ENCODE results near the gene SEC14L5.
"Not testable (repeated sequence)": the region's sequence is repeated elsewhere in the genome, so short reads cannot be mapped to it uniquely, and the experiment has no call there.

The SEC14L5 gene

DNA sequence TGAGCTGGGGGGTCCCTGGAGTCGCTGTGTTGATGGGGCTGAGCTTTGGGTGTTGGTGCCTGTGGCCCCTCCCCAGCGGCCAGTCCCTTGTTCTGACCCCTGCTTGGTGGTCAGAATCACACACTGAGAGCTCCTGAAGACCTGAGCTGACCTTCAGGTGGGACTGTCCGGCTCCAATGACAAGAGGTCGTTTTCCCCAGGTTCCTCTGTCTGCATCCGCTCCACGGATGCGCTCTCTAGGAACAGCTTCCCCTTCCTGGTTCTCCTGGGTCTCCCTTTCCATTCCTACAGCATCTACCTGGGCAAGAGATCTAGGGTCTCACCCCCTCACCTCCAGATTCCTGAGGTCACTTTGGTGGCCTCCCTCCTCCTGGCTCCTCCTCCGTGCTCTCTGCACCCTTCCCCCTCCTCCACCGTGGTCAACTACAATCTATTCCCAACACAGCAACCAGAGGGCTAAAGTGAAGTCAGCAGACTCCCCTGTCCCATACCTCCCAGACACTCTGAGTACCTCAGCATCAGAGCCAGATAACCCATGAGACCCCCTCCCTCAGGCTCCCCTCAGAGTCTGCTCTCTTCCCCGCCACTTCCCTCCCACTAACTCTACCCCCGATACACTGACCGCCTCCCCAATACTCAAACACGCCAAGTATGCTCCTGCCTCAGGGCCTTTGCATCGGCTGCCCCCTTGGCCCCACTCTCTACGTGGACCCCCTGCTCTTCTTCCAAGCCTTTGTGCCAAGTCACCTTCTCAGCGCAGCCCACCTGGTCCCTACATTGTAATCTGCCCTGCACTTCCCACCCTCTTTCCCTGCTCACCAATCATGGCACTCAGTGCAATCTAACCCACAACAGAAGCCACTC lies 9.0 kb upstream of the SEC14L5 start:
- in situ Hi-C loops (cut with MboI; ENCODE audit: low sequenced_read_pairs) = no loop called here

DNA sequence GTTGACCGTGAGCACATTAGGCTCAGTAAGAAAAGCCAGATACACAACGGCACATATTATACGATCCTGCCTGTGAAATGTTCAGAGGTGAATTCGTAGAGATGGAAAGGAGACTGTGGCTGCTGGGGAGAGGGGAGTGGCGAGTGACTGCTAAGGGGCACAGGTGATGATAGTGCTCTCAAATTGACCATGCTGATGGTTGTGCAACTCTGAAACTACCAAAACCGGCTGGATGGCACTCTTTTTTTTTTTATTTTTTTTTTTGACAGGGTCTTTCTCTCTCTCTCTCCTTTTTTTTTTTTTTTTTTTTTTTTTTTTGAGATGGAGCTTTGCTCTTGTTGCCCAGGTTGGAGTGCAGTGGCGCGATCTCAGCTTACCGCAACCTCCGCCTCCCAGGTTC lies 8.1 kb upstream of the SEC14L5 start:
- in situ Hi-C loops (cut with MboI; ENCODE audit: low sequenced_read_pairs) = no loop called here

DNA sequence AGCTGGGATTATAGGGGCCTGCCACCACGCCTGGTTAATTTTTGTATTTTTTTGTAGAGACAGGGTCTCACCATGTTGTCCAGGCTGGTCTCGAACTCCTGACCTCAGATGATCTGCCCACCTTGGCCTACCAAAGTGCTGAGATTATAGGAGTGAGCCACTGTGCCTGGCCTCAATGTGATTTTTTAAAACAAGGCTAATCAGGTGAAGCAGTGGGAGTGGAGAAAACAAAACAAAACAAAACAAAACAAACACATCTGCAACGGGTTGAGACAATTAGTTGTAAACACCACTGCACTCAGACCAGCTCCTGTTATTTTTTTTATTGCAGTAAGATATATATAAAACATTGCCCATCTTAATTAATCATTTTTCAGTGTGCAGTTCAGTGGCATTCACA lies 6.5 kb upstream of the SEC14L5 start:
- in situ Hi-C loops (cut with MboI; ENCODE audit: low sequenced_read_pairs) = not testable (repeated sequence)

DNA sequence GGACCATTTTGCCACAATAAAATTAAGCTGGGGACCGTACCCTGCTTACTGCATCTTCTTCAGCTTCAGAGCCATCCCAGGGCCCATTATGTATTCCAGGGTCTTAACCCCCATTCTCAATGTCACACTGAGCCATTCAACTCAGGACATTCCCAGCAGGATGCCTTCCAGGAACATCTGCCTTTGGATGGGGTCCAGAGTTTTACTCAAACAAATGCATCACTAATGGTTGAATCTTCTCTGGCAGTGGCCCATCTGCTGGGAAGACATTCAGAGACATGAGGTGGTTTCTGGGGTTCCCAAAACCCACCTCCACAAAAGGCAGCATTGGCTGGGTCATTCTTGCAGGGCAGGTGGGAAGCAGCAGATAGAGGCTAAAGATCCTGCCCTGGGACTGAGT lies 3.4 kb upstream of the SEC14L5 start:
- in situ Hi-C loops (cut with MboI; ENCODE audit: low sequenced_read_pairs) = no loop called here

DNA sequence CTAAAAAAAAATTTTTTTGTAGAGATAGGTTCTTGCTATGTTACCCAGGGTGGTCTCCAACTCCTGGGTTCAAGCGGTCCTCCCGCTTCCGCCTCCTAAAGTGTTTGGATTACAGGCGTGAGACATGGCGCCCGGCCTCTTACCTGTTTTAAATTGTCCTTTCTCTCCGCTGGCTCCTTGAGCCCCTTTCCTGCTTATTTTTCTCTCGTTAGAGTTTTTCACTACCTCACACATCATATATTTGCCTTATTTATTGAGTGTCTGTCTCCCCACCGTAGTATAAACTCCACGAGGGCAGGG lies 760 bp upstream of the SEC14L5 start:
- in situ Hi-C loops (cut with MboI; ENCODE audit: low sequenced_read_pairs) = no loop called here

DNA sequence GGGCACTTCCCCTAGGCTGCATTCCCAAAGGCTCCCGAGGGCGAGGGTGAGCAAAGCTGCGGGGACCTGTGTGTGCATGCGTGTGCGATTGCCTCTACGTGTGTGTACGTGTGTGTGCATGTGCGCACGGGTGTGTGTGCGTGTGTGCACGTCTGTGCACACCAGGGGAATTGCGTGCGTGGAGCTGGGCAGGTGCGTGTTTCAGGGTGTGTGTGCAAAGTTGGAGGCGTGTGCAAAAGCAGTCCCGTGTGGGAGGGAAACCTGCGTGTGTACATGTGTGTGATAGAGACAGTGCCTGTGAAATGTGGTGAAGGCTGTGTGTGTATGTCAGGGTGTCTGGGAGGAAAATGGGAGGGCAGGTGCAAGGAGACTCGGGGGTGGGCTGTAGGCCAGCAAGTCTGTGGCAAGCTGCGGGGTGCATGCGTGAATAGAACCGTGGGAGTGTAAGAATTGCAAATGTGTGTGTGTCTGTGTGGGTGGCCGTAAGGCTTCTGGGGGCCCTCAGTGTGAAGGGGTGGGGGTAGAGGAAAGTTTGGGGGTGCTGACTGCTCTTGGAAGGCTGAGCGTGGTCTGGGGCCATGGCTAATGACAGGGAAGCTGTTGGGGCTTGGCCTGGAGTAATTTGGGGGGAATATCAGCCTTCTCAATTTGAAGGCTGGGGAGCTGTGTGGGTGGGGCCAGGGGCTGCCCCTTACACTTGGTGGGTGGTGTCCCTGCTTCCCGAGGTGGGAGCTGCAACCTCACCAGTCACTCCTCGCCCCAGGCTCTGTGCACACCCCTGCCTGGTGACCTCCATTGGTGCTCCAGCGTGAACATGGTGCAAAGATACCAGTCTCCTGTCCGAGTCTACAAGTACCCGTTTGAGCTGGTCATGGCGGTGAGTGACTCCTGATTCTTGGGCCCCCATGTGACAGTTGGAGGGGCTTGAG lies 644 bp downstream of the SEC14L5 start:
- in situ Hi-C loops (cut with MboI; ENCODE audit: low sequenced_read_pairs) = no loop called here

DNA sequence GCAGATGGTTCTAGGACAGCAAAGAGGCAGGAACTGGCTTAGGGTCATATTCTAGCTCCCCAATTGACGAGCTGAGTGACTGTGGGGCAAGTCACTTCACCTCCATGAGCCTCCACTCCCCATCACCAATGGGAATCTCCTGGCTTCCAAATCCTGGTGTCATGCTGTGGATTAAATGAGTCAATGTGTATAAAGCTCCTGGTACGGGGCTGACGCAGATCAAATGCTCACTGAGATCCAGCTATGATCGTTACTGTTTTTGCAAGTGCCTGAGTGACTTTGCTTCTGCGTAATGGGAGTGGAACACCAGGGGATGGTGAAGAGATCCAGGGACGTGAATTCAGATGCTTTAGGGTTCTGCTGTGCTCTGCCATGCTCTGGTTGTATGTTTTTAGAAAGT lies 2.4 kb downstream of the SEC14L5 start:
- in situ Hi-C loops (cut with MboI; ENCODE audit: low sequenced_read_pairs) = no loop called here

DNA sequence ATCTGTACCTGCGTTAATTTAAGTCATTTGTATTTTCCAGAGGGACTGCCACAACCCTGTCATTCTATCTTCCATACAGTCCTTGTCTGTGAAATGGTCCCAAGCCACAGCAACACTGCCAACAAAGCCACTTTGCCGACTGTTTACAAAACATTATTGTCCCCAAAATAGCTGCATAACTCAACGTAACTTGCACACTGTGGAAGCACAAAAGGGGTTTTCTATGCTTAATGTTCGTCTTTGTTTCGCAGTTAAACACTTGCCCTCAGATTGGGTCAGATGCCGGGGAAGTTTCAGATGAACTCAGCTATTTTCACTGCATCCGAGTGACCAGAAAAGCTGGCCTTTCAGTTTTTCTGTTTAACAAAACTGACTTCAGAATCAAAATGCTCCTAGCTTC lies 4.6 kb downstream of the SEC14L5 start:
- in situ Hi-C loops (cut with MboI; ENCODE audit: low sequenced_read_pairs) = no loop called here

DNA sequence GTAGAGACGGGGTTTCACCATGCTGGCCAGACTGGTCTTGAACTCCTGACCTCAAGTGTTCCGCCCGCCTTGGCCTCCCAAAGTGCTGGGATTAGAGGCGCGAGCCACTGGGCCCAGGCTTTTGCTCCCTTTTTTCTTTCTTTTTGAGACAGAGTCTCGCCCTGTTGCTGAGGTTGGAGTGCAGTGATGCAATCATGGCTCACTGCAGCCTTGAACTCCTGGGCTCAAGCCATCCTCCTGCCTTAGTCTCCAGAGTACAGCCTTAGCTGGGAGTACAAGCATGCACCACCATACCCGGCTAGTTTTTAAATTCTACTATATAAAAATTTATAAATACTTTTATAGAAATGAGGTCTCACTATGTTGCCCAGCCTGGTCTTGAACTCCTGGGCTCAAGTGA lies 5.4 kb downstream of the SEC14L5 start:
- in situ Hi-C loops (cut with MboI; ENCODE audit: low sequenced_read_pairs) = not testable (repeated sequence)

DNA sequence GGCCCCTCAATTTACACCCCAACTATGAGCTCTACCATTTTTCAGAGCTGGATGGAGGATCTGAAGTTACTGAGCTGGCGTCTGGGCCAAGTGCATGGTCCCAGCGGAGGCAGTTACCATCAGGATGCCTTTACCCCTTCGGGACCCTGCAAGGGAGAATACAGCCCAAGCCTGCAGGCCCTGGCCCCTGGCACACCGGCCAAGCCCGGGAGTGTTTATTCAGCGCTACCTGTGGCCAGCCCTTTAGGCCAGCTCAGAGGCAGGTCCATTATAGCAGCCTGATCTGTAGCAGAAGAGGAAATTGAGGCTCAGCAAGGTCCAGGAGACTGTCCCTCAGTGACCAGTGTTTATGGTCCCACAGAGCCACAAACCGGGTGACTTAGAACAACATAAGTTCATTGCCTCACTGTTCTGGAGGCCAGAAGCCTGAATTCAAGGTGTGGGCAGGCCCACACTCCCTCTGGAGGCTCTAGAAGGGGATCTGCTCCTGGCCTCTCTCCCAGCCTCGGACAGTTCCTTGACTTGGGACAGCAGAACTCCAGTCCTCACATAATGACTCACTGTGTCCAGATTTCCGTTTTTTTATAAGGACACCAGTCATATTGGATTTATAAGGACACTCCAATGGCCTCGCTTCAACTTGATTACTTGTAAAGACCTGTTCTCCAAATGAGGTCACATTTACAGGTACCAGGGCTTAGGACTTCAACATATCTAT lies 8.8 kb downstream of the SEC14L5 start:
- in situ Hi-C loops (cut with MboI; ENCODE audit: low sequenced_read_pairs) = no loop called here

DNA sequence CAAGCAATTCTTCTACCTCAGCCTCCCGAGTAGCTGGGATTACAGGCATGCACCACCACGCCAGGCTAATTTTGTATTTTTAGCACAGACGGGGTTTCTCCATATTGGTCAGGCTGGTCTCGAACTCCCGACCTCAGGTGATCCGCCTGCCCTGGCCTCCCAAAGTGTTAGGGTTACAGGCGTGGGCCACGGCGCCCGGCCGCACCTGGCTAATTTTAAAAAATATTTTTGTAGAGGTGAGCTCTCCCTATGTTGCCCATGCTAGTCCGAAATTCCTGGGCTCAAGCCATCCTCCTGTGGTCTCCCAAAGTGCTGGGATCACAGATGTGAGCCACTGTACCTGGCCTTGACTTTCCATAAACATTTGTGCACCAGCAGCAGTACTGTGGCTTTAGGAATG lies 10.1 kb downstream of the SEC14L5 start:
- in situ Hi-C loops (cut with MboI; ENCODE audit: low sequenced_read_pairs) = not testable (repeated sequence)

DNA sequence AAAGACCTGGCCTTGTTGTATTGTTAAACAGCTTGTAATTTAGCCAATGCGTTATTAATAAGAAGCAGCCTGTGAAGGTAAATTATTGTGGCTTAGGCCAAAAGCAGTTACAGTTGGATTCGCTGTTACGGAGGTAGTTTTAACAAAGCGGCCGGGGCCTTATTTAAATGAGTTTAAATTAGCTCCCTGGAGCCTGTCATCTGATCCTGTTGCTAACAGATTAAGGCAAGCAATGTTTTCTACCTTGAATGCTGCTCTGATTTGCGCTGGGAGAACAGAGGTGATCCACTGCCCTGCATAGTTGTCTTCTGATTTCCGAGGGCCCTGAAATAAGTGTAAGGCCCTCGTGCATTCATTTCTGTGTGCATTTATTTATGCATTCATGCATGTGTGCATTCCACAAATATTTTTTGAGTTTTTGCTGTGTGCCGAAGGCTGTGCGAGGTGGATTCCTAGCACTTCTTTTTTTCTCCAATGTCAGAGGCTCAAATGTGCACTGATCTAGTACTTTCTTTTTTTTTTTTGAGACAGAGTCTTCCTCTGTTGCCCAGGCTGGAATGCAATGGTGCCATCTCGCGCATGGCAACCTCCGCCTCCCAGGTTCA lies 10.9 kb downstream of the SEC14L5 start:
- in situ Hi-C loops (cut with MboI; ENCODE audit: low sequenced_read_pairs) = no loop called here

DNA sequence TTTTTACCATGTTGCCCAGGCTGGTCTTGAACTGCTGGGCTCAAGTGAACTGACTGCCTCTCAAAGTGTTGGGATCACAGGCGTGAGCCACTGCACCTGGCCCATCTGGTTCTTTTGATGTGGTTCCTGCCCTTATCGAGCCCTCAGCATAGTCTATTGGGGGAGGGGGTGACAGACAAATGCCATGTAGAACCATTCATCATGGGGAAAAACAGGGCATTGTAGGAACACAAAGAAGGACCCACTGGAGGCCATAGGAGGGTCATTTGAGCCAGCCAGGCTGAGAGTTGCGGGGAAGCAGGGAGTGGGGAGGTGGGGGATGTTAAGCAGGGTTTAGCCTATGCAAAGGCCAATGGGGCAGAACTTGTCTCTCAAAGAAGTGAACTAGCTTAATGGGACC lies 11.9 kb downstream of the SEC14L5 start:
- in situ Hi-C loops (cut with MboI; ENCODE audit: low sequenced_read_pairs) = no loop called here

DNA sequence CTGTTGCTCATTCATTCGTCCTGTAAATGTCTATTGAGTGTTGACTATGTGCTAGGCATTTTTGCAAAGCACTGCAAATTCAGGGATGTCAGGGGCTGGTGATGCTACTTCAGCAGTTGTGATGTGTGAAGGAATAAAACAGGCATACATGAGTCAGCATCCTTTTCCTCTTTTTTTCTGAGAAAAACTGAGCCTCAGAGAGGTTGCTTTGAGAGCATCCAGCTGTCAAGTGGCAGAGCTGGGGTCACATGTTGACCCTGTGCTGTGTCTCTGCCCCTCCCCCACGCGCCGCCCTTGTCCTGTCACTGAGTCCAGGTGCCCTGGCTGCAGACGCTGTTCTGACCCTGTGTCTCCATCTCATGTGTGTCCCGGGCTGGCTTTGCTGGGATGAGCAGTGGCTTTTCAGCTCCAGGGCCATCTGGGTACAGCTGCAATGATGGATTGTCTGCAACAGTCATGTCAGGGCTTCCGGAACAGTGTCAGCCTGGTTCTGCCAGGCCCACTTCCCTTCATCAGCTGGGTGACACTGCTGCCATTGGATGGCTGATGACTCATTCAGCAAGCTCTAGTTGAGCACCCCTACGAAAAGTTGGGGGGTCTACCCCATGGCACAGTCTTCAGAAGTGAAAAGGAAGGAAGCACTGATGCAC lies 14.9 kb downstream of the SEC14L5 start:
- in situ Hi-C loops (cut with MboI; ENCODE audit: low sequenced_read_pairs) = no loop called here

DNA sequence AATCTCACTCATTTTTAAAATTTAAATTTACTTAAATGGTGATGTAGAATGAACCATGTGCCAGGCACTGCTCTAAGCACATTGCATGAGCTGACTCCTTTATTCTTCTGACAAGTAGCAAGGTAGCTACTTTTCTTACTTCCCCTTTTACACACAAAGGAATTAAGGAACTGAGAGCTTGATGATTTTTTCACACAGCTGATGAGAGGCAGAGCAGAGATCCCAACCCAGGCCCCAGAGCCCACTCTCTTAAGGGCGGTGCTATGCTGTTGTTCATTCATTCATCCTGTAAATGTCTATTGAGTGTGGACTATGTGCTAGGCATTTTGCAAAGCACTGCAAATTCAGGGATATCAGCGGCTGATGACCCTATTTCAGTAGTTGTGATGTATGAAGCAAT lies 17.9 kb downstream of the SEC14L5 start:
- in situ Hi-C loops (cut with MboI; ENCODE audit: low sequenced_read_pairs) = no loop called here

DNA sequence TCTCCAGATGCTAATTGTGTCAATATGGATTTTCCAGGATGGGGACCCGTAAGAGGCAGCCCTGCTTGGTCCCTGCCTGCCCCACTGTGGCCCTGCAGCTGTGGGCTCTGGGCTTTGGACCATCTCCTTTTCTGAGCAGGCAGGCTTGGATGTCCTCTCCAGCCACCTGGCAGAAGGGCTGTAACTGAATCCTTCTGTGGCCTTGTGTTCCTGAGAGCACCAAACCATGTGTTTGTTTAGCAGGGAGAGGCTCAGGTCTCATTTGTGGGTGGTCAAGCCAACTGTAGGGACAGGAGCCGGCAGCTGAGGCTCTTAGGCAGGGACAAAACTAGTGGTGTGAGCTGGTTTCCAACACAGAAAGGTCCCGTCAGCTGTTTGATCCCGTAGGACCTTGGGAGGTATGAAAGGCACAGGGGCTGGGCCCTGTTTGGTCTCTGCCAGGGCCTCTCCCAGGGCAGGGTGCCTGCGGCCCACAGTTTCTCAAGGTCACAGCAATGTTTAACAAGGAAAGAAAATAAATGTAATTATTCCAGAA lies 18.5 kb downstream of the SEC14L5 start:
- in situ Hi-C loops (cut with MboI; ENCODE audit: low sequenced_read_pairs) = no loop called here

DNA sequence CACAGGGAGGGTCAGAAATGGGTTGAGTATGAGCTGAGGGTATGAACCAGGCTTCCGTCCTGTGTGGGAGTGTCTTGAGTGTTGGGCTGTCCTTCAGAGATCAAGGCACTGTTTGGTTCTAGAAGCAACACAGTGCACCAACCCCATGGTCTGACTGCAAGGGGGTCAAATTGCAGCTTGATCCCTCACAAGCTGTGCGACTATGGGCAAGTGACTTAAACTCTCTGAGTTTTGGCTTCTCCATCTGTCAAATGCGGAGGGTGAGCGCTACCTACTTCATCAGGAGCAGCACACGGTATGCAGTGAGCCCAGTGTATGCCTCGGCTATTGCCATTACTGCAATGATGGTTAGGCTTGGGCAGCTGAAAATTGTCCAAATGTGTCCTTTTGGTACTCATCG lies 21.0 kb downstream of the SEC14L5 start:
- in situ Hi-C loops (cut with MboI; ENCODE audit: low sequenced_read_pairs) = no loop called here

DNA sequence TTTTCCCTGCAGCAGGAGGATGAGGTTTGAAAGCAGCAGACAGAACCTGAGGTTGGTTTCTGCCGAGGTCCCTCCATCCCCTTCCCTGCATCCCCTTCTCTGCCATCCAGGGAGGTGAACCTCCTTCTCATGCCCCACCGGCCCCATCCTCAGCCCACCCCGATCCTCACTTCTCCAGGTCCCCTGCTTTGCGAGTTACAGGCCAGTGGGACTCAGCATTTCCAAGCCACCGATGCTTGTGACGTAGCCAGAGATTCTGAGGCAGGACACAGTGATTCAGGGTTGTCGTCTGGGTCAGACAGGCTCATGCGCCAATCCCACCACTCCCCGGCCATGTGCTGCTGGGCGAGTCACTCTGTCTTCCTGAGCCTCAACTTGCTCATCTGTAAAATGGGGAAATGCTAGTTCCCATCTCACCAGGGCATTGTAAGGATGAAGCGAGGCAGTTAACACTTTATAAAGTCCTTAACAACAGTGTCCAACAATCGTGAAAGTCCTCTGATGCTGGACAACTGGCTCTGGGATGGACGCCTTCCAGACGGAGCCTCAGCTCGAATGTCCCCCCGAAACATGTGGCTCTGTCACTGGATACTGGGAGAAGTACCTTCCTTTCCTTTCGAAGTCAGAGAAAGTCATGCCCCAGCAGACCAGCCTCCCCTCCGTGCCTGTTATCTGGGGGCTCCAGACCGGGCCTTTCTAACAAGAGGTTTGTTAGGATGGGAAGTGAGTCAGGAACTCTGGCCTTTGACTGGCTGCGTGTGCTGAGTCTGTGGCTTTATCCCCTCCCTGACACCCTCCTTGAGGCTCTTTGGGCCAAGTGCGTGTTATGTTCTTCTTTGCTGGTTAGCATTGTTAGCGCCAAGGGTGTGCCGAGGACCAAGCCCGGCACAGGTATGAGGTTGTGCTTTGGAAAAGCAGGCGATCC lies 21.9 kb downstream of the SEC14L5 start:
- in situ Hi-C loops (cut with MboI; ENCODE audit: low sequenced_read_pairs) = no loop called here

DNA sequence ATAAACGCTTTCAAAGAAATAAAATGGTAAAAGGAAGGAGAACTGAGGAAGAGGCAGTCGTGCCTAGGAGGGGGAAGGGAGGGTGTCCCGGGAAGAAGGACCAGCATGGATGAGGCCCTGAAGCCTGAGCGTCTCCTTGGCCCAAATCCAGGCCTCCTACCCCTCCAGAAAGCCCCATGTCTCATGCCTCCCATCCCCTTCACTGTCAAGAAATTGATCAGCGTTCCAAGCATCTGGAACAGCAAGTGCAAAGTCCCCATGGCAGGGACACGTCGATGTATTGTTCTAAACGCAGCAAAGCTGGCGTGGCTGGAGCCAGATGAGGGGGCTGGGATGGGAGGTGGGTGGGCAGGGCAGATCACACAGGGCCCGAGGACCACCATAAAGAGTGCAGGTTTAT lies 22.6 kb downstream of the SEC14L5 start:
- in situ Hi-C loops (cut with MboI; ENCODE audit: low sequenced_read_pairs) = no loop called here

Measured in HL-60/S4 (cell line).